GM12873 (cell line): Measurements from ENCODE around the gene ZBTB20.

Source experiments
- TF ChIP-seq, protein P1 (sequence below): IDR thresholded peaks from 2 replicates; pipeline ENCODE4 v1.5.1; 2012; ENCODE audit warnings: low read depth, mild to moderate bottlenecking, moderate library complexity, low read length, control low read depth; ENCODE audit not compliant: insufficient read depth; ENCODE audit errors: missing control alignments

ZBTB20 gene

DNA sequence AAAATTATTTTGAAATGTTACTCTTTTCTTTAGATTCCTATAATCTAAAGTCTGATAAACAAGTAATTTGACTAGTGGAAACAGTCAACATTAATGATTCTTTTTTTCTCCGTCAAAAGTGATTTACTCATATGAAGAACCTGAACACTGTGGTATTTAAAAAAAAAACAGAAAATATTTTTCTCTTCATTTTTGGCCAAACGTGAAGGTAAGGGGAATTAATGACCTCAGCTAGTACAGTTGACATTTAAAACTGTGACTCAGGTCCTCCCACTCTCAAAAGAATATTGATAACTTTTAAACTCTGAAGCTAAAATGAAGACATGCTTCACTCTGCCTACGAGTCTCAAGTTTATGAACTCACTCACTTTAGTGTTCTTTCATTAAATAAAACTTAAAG lies 818.7 kb downstream of the ZBTB20 start:
- TF ChIP-seq, protein P1, sequence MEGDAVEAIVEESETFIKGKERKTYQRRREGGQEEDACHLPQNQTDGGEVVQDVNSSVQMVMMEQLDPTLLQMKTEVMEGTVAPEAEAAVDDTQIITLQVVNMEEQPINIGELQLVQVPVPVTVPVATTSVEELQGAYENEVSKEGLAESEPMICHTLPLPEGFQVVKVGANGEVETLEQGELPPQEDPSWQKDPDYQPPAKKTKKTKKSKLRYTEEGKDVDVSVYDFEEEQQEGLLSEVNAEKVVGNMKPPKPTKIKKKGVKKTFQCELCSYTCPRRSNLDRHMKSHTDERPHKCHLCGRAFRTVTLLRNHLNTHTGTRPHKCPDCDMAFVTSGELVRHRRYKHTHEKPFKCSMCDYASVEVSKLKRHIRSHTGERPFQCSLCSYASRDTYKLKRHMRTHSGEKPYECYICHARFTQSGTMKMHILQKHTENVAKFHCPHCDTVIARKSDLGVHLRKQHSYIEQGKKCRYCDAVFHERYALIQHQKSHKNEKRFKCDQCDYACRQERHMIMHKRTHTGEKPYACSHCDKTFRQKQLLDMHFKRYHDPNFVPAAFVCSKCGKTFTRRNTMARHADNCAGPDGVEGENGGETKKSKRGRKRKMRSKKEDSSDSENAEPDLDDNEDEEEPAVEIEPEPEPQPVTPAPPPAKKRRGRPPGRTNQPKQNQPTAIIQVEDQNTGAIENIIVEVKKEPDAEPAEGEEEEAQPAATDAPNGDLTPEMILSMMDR = no peak

- TF ChIP-seq, protein P1 = no peak
Measured at GRCh38 chr3:114327665-114328064, 819.4 kb downstream of the ZBTB20 start.

GRCh38 chr3:114323546-114324254 lies 823.4 kb downstream of the ZBTB20 start:
- TF ChIP-seq, protein P1 = no peak

GRCh38 chr3:114320246-114320645 lies 826.8 kb downstream of the ZBTB20 start:
- TF ChIP-seq, protein P1 = no peak

GRCh38 chr3:114319453-114319852 lies 827.6 kb downstream of the ZBTB20 start:
- TF ChIP-seq, protein P1 = no peak

GRCh38 chr3:114318295-114318694 lies 828.8 kb downstream of the ZBTB20 start:
- TF ChIP-seq, protein P1 = no peak

DNA sequence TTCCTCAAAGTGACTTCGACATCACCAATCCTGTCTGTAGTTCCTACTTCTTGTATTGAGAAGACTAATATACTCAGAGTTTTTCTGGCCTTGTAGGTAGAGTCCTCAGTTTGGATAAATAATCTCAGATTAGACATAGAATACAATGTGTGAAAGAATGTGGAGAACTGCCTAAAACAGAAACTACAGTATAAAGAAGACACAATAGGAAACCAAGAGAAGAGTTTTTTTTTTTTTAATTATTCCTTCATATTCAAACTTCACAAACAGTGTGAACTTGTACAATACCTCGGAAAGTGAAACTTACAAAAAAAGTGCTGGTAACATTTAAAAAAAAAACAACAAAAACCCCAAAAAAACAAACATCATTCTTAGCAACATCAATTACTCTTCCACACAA lies 832.8 kb downstream of the ZBTB20 start:
- TF ChIP-seq, protein P1 = no peak
